LNCAP (cell line): ENCODE measurements around the gene SPTA1.

Source experiments
- CTCF ChIP-seq: fragments of 450-650 bp; IDR thresholded peaks from 2 replicates; pipeline ENCODE4 v1.5.1; 2017; ENCODE audit warnings: mild to moderate bottlenecking

The SPTA1 gene

GRCh38 chr1:158720620-158721019, 34.1 kb upstream of the SPTA1 start, which contains the start of gene OR6K3:
TSS of gene OR6K3 (minus strand) at chr1:158720720. CDS start at chr1:158718115, 2,605 bp downstream.
- TF ChIP-seq CTCF: no peak

- no peak for TF ChIP-seq CTCF
Observed at GRCh38 chr1:158719664-158720063, 33.1 kb upstream of the SPTA1 start.

- TF ChIP-seq CTCF: no peak
Observed at GRCh38 chr1:158717344-158717743, 30.8 kb upstream of the SPTA1 start.

GRCh38 chr1:158716335-158716734, 29.8 kb upstream of the SPTA1 start:
- TF ChIP-seq CTCF: no peak

GRCh38 chr1:158714754-158715153, 28.2 kb upstream of the SPTA1 start:
- TF ChIP-seq CTCF: no peak

GRCh38 chr1:158711098-158711497, 24.6 kb upstream of the SPTA1 start:
- TF ChIP-seq CTCF: no peak

GRCh38 chr1:158706096-158706495, 19.6 kb upstream of the SPTA1 start:
- TF ChIP-seq CTCF: no peak

- no peak for TF ChIP-seq CTCF
Observed at GRCh38 chr1:158700552-158700951, 14.0 kb upstream of the SPTA1 start, which contains the start of gene OR6K2. TSS of gene OR6K2 (minus strand) at chr1:158700652. CDS start at chr1:158700652, 0 bp downstream.
